ENCODE measurements around the gene ANGPTL7. TPM values are rescaled to one million over a fixed set of nuclear protein-coding genes. Genes with fewer than 3 reads are reported as not detected.

Gene ANGPTL7
- total RNA-seq, 1 experiment from 2014 or later: not detected

- H3K27ac ChIP-seq (ENCODE audit: low read depth, low read length, poor library complexity, severe bottlenecking): no peak overlapping the region
- POLR2A ChIA-PET (ENCODE audit: low non-redundant PET): interaction anchor here (0.6 kb wide), 1 partner anchor 499 kb away, joined by 8 read pairs; no protein-coding TSS in a partner anchor
- intact Hi-C loops (cut with micrococcal nuclease; ENCODE audit: unreplicated experiment): no loop called here
- DNase-seq (ENCODE audit: low spot score): no peak
- H3K36me3 ChIP-seq (ENCODE audit: insufficient read depth, low read length, poor library complexity, severe bottlenecking): peaks cover 7% of the 10 kb centered on the region
- no peaks in the 10 kb centered on the region for H3K9me3 ChIP-seq (ENCODE audit: low read depth, low read length, poor library complexity, severe bottlenecking)
- CTCF ChIA-PET: no interaction called here
- H3K4me1 ChIP-seq (ENCODE audit: insufficient read depth, low read length, poor library complexity, severe bottlenecking): no peaks in the 10 kb centered on the region
- BruUV-seq (replicated peaks): no TSS peak
- no peaks in the 10 kb centered on the region for H3K27me3 ChIP-seq (replicated peaks; ENCODE audit: insufficient read depth, low read depth, low read length, poor library complexity)
- no peak overlapping the region for H3K4me3 ChIP-seq (ENCODE audit: low read depth, low read length, poor library complexity, severe bottlenecking)
- no peak for TF ChIP-seq CTCF (conservative IDR thresholded peaks at IDR 0.05; ENCODE audit: low read depth, low read length)
- TF ChIP-seq EZH2 (IDR thresholded peaks at IDR 0.05; ENCODE audit: borderline replicate concordance, low read depth, low read length, poor library complexity, severe bottlenecking): no peak
These were observed 2.2 kb upstream of the ANGPTL7 start for GRCh38 chr1:11187000-11187399.

DNA sequence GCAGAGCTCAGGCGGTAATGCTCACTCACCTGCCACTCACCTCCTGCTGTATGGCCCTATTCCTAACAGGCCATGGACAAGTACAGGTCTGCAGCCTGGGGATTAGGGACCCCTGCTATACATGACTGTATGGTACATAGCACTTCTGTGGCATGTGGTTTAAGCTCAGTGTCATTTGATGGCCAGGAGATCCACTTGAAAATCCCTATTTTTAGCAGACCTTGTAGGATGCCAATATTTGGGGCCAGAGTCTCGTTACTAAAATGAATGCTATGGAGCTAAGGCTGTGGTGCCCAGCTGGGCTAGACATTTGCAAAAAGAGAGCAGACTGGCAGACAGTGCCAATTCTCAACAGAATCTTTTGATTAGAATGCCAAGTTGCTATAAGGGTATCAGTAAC, 1.7 kb upstream of the ANGPTL7 start:
- TF ChIP-seq CTCF (conservative IDR thresholded peaks at IDR 0.05; ENCODE audit: low read depth, low read length) (no peak), EZH2 (IDR thresholded peaks at IDR 0.05; ENCODE audit: borderline replicate concordance, low read depth, low read length, poor library complexity, severe bottlenecking) (no peak)
- H3K4me3 ChIP-seq (ENCODE audit: low read depth, low read length, poor library complexity, severe bottlenecking): no peak overlapping the region
- DNase-seq (ENCODE audit: low spot score): no peak
- no peaks in the 10 kb centered on the region for H3K9me3 ChIP-seq (ENCODE audit: low read depth, low read length, poor library complexity, severe bottlenecking)
- intact Hi-C loops (cut with micrococcal nuclease; ENCODE audit: unreplicated experiment): no loop called here
- POLR2A ChIA-PET (ENCODE audit: low non-redundant PET): no interaction called here
- no peak overlapping the region for H3K27ac ChIP-seq (ENCODE audit: low read depth, low read length, poor library complexity, severe bottlenecking)
- no TSS peak for BruUV-seq (replicated peaks)
- no peaks in the 10 kb centered on the region for H3K4me1 ChIP-seq (ENCODE audit: insufficient read depth, low read length, poor library complexity, severe bottlenecking)
- H3K27me3 ChIP-seq (replicated peaks; ENCODE audit: insufficient read depth, low read depth, low read length, poor library complexity): no peaks in the 10 kb centered on the region
- CTCF ChIA-PET: no interaction called here
- peaks cover 9% of the 10 kb centered on the region for H3K36me3 ChIP-seq (ENCODE audit: insufficient read depth, low read length, poor library complexity, severe bottlenecking)

DNA sequence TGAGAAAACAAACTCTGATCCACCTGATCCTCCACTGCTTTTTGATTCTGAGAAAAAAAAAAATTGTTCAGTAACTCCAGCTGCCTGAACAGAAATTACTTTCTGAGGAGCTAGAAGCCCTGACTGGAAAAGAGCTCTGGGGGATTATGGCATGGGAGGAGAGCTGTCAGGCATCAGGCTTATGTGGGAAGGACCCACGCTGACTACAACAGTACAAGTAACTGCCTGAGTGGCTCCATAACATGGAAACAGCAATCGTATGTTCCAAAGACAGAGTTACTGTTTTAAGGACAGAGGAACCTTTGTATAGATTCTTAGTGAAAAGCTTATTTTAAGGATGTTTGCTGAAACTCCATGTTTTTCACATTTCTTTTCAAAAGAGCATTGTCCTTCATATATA, 1.2 kb upstream of the ANGPTL7 start:
- H3K36me3 ChIP-seq (ENCODE audit: insufficient read depth, low read length, poor library complexity, severe bottlenecking): peaks cover 11% of the 10 kb centered on the region
- no peak overlapping the region for H3K27ac ChIP-seq (ENCODE audit: low read depth, low read length, poor library complexity, severe bottlenecking)
- TF ChIP-seq CTCF (conservative IDR thresholded peaks at IDR 0.05; ENCODE audit: low read depth, low read length) (no peak), EZH2 (IDR thresholded peaks at IDR 0.05; ENCODE audit: borderline replicate concordance, low read depth, low read length, poor library complexity, severe bottlenecking) (no peak)
- no TSS peak for BruUV-seq (replicated peaks)
- ChIA-PET POLR2A (ENCODE audit: low non-redundant PET) (no interaction called here), CTCF (no interaction called here)
- H3K27me3 ChIP-seq (replicated peaks; ENCODE audit: insufficient read depth, low read depth, low read length, poor library complexity): no peaks in the 10 kb centered on the region
- no peaks in the 10 kb centered on the region for H3K4me1 ChIP-seq (ENCODE audit: insufficient read depth, low read length, poor library complexity, severe bottlenecking)
- intact Hi-C loops (cut with micrococcal nuclease; ENCODE audit: unreplicated experiment): no loop called here
- no peak overlapping the region for H3K4me3 ChIP-seq (ENCODE audit: low read depth, low read length, poor library complexity, severe bottlenecking)
- no peaks in the 10 kb centered on the region for H3K9me3 ChIP-seq (ENCODE audit: low read depth, low read length, poor library complexity, severe bottlenecking)
- DNase-seq (ENCODE audit: low spot score): no peak

All from A673 (cell line).